ENCODE results near the gene PDE10A.

DNA sequence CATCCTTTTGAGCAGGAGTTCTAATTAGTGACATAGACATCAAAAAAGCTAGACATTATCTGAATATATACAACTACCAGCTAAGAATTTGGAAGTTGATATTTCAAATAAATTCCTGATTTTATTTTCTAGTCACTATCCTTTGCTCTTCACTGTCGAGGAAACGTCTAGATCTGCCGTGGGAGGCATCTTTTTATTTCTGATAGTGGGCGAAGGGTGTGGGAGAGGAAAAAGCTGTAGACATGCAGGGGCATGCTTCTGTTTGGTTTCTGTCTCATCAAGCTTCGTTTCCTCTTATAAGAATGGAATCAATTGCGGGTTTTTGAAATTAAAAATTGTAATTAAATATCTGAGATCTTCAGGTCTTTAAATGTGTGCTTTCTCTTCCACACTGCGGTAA lies 337.4 kb downstream of the PDE10A start:
- TF ChIP-seq, protein P1, sequence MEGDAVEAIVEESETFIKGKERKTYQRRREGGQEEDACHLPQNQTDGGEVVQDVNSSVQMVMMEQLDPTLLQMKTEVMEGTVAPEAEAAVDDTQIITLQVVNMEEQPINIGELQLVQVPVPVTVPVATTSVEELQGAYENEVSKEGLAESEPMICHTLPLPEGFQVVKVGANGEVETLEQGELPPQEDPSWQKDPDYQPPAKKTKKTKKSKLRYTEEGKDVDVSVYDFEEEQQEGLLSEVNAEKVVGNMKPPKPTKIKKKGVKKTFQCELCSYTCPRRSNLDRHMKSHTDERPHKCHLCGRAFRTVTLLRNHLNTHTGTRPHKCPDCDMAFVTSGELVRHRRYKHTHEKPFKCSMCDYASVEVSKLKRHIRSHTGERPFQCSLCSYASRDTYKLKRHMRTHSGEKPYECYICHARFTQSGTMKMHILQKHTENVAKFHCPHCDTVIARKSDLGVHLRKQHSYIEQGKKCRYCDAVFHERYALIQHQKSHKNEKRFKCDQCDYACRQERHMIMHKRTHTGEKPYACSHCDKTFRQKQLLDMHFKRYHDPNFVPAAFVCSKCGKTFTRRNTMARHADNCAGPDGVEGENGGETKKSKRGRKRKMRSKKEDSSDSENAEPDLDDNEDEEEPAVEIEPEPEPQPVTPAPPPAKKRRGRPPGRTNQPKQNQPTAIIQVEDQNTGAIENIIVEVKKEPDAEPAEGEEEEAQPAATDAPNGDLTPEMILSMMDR (IDR thresholded peaks at IDR 0.05) = no peak
- TF ChIP-seq EP300 (IDR thresholded peaks at IDR 0.05) (no peak), POLR2A (IDR thresholded peaks at IDR 0.05) (no peak)

Data from sigmoid colon (tissue), 4 donors.